NCI-H1105 (cell line): ENCODE data around the gene AGTR2.
"Not testable (repeated sequence)": the region's sequence is repeated elsewhere in the genome, so short reads cannot be mapped to it uniquely, and the experiment has no call there.

Experiments
- DNase-seq: peaks from one replicate; lab custom pipeline; 2025; lab: John Stamatoyannopoulos, UW

The AGTR2 gene, protein sequence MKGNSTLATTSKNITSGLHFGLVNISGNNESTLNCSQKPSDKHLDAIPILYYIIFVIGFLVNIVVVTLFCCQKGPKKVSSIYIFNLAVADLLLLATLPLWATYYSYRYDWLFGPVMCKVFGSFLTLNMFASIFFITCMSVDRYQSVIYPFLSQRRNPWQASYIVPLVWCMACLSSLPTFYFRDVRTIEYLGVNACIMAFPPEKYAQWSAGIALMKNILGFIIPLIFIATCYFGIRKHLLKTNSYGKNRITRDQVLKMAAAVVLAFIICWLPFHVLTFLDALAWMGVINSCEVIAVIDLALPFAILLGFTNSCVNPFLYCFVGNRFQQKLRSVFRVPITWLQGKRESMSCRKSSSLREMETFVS

DNA sequence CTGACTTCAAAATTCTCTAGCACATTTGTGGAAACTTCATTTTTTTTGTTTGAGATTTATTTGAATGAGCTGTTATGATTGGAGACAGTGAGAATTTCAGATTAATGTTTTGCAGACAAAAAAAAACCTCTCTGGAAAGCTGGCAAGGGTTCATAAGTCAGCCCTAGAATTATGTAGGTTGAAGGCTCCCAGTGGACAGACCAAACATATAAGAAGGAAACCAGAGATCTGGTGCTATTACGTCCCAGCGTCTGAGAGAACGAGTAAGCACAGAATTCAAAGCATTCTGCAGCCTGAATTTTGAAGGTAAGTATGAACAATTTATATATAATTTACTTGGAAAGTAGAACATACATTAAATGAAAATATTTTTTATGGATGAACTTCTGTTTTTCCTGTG is at the start of gene AGTR2:
Gene AGTR2 (plus strand): TSS at position 234 of the 400 bp plus-strand sequence. CDS start 1,537 bp downstream, outside the sequence.
- DNase-seq: no peak

DNA sequence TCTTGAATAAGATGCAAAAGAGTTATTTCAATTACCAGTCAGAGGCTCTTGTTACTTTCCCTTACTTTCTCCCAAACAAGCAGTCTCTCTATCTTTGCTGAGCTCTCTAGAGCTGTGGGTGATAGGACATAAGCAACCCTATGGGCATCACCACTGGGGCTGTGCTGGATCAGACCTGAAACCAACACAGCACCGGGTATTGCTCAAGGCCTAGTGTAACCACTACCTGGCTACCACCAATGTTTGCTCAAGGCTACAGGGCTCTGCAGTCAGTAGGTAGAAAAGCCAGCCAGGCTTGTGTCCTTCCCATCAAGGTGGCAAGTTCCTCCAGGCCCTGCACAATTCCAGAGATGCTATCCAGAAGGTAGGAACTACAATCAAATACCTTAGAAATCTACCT is 35.3 kb upstream of the AGTR2 start:
- DNase-seq: no peak

DNA sequence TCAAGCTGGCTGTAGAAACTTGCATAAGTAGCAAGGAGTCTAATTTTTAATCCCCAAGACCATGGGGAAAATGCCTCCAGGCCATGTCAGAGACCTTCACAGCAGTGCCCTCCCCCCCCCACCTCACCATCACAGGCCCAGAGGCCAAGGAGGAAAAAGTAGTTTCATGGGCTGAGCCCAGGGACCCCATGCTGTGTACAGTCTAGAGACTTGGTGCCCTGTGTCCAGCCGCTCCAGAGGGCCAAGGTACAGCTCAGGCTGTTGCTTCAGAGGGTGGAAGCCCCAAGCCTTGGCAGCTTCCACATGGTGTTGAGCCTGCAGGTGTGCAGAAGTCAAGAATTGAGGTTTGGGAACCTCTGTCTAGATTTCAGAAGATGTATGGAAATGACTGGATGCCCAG is 29.3 kb upstream of the AGTR2 start:
- DNase-seq: not testable (repeated sequence)

DNA sequence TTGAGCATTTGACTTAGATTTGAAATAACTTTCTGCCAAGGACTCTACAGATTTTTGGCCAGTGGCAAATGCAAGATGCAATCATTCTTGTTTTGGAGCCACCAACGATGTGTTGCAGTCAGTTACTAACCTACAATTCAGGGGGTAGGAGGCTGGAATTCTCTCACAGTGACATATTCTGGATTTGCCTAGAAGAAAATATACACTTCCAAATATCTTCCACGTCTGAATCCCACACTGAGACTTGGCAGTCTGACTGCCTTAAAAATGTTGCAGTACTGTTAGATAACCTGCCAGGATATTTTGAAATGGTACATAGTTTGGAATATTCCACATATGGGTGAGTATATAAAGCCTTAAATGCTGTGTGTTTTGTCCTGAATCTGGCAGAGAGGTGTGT is 27.6 kb upstream of the AGTR2 start:
- no peak for DNase-seq

DNA sequence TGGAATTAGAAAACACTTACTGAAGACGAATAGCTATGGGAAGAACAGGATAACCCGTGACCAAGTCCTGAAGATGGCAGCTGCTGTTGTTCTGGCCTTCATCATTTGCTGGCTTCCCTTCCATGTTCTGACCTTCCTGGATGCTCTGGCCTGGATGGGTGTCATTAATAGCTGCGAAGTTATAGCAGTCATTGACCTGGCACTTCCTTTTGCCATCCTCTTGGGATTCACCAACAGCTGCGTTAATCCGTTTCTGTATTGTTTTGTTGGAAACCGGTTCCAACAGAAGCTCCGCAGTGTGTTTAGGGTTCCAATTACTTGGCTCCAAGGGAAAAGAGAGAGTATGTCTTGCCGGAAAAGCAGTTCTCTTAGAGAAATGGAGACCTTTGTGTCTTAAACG is 2.4 kb downstream of the AGTR2 start:
- DNase-seq: no peak

DNA sequence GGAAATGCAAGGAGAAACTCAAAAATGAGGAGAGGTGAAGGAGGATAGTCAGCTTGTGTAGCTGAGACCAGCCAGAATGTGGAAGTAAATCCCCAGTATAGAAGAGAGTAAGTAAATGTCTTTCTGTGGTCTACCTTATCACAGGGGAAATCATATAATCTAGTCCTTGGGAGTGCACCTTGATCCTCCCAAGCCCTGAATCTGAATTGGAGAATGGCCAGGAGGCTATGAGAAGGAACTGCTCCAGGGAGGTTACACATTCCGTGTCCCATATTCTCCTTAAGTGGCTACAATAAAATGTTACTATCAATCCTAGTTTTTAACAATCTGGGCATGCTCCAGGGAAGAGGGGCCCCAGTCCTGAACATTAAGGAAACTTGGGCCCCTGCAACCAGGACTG is 10.8 kb downstream of the AGTR2 start:
- no peak for DNase-seq

GRCh38 chrX:116185163-116185562 is 14.6 kb downstream of the AGTR2 start:
- DNase-seq: no peak

- DNase-seq: no peak
Observed at GRCh38 chrX:116194649-116195048, 24.1 kb downstream of the AGTR2 start.

GRCh38 chrX:116198235-116198634 is 27.7 kb downstream of the AGTR2 start:
- DNase-seq: no peak

DNA sequence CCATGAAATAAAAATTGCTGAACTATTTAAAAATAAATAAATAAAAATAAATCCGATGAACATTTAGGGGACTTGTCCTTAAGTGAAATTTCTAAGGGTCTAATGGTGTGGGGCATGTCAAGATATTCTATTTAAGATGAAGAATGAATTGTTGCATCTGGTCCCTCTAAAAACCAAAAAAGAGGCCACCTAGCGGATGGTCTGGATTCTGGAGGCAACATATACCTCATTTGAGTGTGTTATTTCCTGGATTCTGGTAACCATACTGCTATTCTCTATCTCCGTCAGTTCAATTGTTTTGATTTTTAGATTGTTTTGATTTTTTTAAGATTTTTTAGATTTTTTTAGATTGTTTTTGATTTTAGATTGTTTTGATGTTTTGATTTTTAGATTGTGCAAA is 28.3 kb downstream of the AGTR2 start:
- no peak for DNase-seq

- peak; percentile 0 for DNase-seq
Observed at GRCh38 chrX:116204932-116205331, 34.4 kb downstream of the AGTR2 start.

GRCh38 chrX:116213262-116213661 is 42.7 kb downstream of the AGTR2 start:
- no peak for DNase-seq

GRCh38 chrX:116217080-116217479 is 46.5 kb downstream of the AGTR2 start:
- not testable (repeated sequence) for DNase-seq
